GM23248 (cell line): ENCODE data around the gene TBL3. TPM values are rescaled to one million over a fixed set of nuclear protein-coding genes. Genes with fewer than 3 reads are reported as not detected.

Source experiments
- DNase-seq: peaks from one replicate; pipeline ENCODE4 v3.0.0-alpha.2; 2015
- H2AFZ ChIP-seq: fragments of 200-600 bp; sonication (generic); 2 replicates; pipeline ENCODE4 v1.6.1; 2016; ENCODE audit warnings: antibody characterized with exemption
- H3F3A ChIP-seq: fragments of 200-600 bp; sonication (generic); 2 replicates; pipeline ENCODE4 v1.6.1; 2016; ENCODE audit warnings: mild to moderate bottlenecking, antibody characterized with exemption, mixed run types; ENCODE audit not compliant: insufficient read depth
- H3K27ac ChIP-seq: fragments of 200-600 bp; sonication (generic); 2 replicates; pipeline ENCODE4 v1.5.1; 2016; ENCODE audit warnings: mild to moderate bottlenecking
- H3K27me3 ChIP-seq: fragments of 200-600 bp; sonication (generic); replicated peaks from 2 replicates; pipeline ENCODE4 v1.6.1; 2016; ENCODE audit warnings: mild to moderate bottlenecking; ENCODE audit not compliant: insufficient read depth
- H3K36me3 ChIP-seq: fragments of 200-600 bp; sonication (generic); 2 replicates; pipeline ENCODE4 v1.6.1; 2016; ENCODE audit warnings: low read depth, mild to moderate bottlenecking
- H3K4me1 ChIP-seq: fragments of 200-600 bp; sonication (generic); 2 replicates; pipeline ENCODE4 v1.6.1; 2016; ENCODE audit warnings: mild to moderate bottlenecking; ENCODE audit not compliant: insufficient read depth
- H3K4me2 ChIP-seq: fragments of 200-600 bp; sonication (generic); one replicate; pipeline ENCODE4 v1.6.1; 2016; ENCODE audit warnings: mild to moderate bottlenecking; ENCODE audit not compliant: unreplicated experiment
- H3K4me3 ChIP-seq: fragments of 200-600 bp; sonication (generic); 2 replicates; pipeline ENCODE4 v1.5.1; 2016; ENCODE audit warnings: mild to moderate bottlenecking
- H3K79me2 ChIP-seq: fragments of 200-600 bp; sonication (generic); 2 replicates; pipeline ENCODE4 v1.6.1; 2016; ENCODE audit warnings: mild to moderate bottlenecking; ENCODE audit not compliant: insufficient read depth
- H3K9ac ChIP-seq: fragments of 200-600 bp; sonication (generic); 2 replicates; pipeline ENCODE4 v1.6.1; 2016; ENCODE audit warnings: mild to moderate bottlenecking
- H3K9me2 ChIP-seq: fragments of 200-600 bp; sonication (generic); 2 replicates; pipeline ENCODE4 v1.6.1; 2016; ENCODE audit warnings: mixed run types, mild to moderate bottlenecking, moderate library complexity; ENCODE audit not compliant: insufficient read depth
- H3K9me3 ChIP-seq: fragments of 200-600 bp; sonication (generic); one replicate; pipeline ENCODE4 v1.6.1; 2017; ENCODE audit warnings: low read depth
- H4K20me1 ChIP-seq: fragments of 200-600 bp; sonication (generic); 2 replicates; pipeline ENCODE4 v1.6.0; 2016; ENCODE audit not compliant: insufficient read depth
- EZH2 ChIP-seq: fragments of 200-600 bp; sonication (generic); IDR thresholded peaks from 2 replicates; pipeline ENCODE4 v1.6.1; 2018; ENCODE audit warnings: antibody characterized with exemption, mild to moderate bottlenecking; ENCODE audit not compliant: insufficient read depth, poor library complexity, severe bottlenecking
- EZH2phosphoT487 ChIP-seq: fragments of 200-600 bp; sonication (generic); IDR thresholded peaks from 2 replicates; pipeline ENCODE4 v1.6.1; 2018; ENCODE audit warnings: antibody characterized with exemption, moderate library complexity, mild to moderate bottlenecking, low read depth; ENCODE audit not compliant: insufficient read depth
- WGBS, 2 experiments: methylation state at CpG; one replicate each; pipeline ENCODE4 v1.1.6; 2015 to 2017; ENCODE audit warnings: low lambda C conversion rate in 2 of 2, low coverage in 1 of 2; ENCODE audit errors: missing lambda C conversion rate in 2 of 2; 5-methylcytosine and 5-hydroxymethylcytosine counted together
- in situ Hi-C: fragments of 300-500 bp; cut with MboI; formaldehyde crosslinking; loops from 2 replicates; pipeline ENCODE4 v1.15.0; 2020
- polyA plus RNA-seq: library from polyadenylated mRNA; unstranded; fragments of >200 nt; fragmentation: Nextera tagmentation; extraction: Ambion mirVana; gene quantifications from 2 replicates; pipeline ENCODE4 v1.2.1, GENCODE V29; 2016
- total RNA-seq: library from RNA; depleted of rRNA; stranded (reverse); fragments of >200 nt; shearing (Covaris generic); gene quantifications from 2 replicates; pipeline ENCODE4 v1.2.3, GENCODE V29; 2014

TBL3 gene
- total and polyA plus RNA-seq, 2 experiments from 2014 or later = 43.7 to 46.8 TPM

GRCh38 chr16:2019921-2020831 is 48.3 kb downstream of the TBL3 start:
- H3K4me3 ChIP-seq = no peak overlapping the region
- in situ Hi-C loops = loop anchor here (10.0 kb wide), 1 partner anchor 125 kb away; the partner anchor contains the start of gene RAB26

DNA sequence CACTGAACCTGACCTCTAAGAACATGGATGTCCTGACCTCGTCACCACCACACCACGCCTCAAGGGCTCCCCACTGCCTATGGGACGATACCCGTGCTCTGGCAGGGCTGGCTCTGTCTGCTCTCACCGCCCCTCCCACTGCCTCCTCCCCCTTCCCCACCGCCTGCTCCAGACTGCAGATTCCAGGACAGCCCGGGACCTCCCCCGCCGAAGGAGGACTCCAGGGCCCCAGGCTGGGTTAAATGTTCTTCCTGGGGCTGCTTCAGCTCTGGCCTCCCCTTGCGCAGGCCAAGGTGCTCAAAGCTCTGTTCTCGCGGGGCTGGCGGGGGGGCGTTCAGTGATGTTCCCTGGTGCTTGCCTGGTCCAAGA is 50.9 kb downstream of the TBL3 start:
- DNase-seq = no peak
- TF ChIP-seq EZH2 (no peak), EZH2phosphoT487 (no peak)
- Histone ChIP-seq H3K9ac (peak overlapping the region; percentile 48), H3F3A (no peaks in the 10 kb centered on the region), H3K36me3 (no peaks in the 10 kb centered on the region), H3K27ac (no peak overlapping the region), H2AFZ (peak overlapping the region; percentile 83), H3K27me3 (no peaks in the 10 kb centered on the region; the same call in 1 of the 2 replicates), H3K4me2 (peak overlapping the region; percentile 73), H3K4me3 (peak overlapping the region; percentile 56), H3K79me2 (no peaks in the 10 kb centered on the region), H4K20me1 (no peaks in the 10 kb centered on the region), H3K9me2 (no peaks in the 10 kb centered on the region), H3K9me3 (no peaks in the 10 kb centered on the region), H3K4me1 (no peaks in the 10 kb centered on the region)
- in situ Hi-C loops = loop anchor here (10.0 kb wide), 1 partner anchor 122 kb away; the partner anchor contains the start of gene RAB26
- WGBS, 2 experiments = 2 to 4% methylated on average over 12 to 14 of the region's 14 CpGs

More at GRCh38 chr16:2019921-2020831, 48.3 kb downstream of the TBL3 start:
- H3K4me2 ChIP-seq = peak overlapping the region; percentile 42
- H4K20me1 ChIP-seq = no peaks in the 10 kb centered on the region
- H3K9me2 ChIP-seq = no peaks in the 10 kb centered on the region
- WGBS, 2 experiments = 4 to 10% methylated on average over 66 to 72 of the region's 96 CpGs
- no peaks in the 10 kb centered on the region for H3K4me1 ChIP-seq
- no peaks in the 10 kb centered on the region for H3K79me2 ChIP-seq
- DNase-seq = peak; percentile 38
- H3F3A ChIP-seq = no peaks in the 10 kb centered on the region
- H3K36me3 ChIP-seq = no peaks in the 10 kb centered on the region
- no peaks in the 10 kb centered on the region; the same call in 1 of the 2 replicates for H3K27me3 ChIP-seq
- H3K9me3 ChIP-seq = no peaks in the 10 kb centered on the region
- H3K27ac ChIP-seq = no peak overlapping the region
- no peak overlapping the region for H2AFZ ChIP-seq
- no peak overlapping the region for H3K9ac ChIP-seq
- TF ChIP-seq EZH2 = no peak
- no peak for TF ChIP-seq EZH2phosphoT487

GRCh38 chr16:2023092-2024031 is 51.5 kb downstream of the TBL3 start:
- in situ Hi-C loops = loop anchor here (10.0 kb wide), 1 partner anchor 121 kb away; the partner anchor contains the start of gene RAB26
- no peak for TF ChIP-seq EZH2phosphoT487
- TF ChIP-seq EZH2 = no peak
- H4K20me1 ChIP-seq = no peaks in the 10 kb centered on the region

GRCh38 chr16:2024032-2024420 is 52.2 kb downstream of the TBL3 start:
- no peak for TF ChIP-seq EZH2phosphoT487
- TF ChIP-seq EZH2 = no peak
- Histone ChIP-seq H3K27me3 (no peaks in the 10 kb centered on the region; the same call in 1 of the 2 replicates), H3F3A (no peaks in the 10 kb centered on the region), H3K4me3 (no peak overlapping the region), H4K20me1 (no peaks in the 10 kb centered on the region), H3K36me3 (no peaks in the 10 kb centered on the region), H3K9me3 (no peaks in the 10 kb centered on the region), H3K9ac (no peak overlapping the region), H3K27ac (no peak overlapping the region), H2AFZ (no peak overlapping the region), H3K79me2 (no peaks in the 10 kb centered on the region), H3K4me2 (no peak overlapping the region), H3K4me1 (no peaks in the 10 kb centered on the region), H3K9me2 (no peaks in the 10 kb centered on the region)
- DNase-seq = no peak
- in situ Hi-C loops = loop anchor here (10.0 kb wide), 1 partner anchor 121 kb away; the partner anchor contains the start of gene RAB26
- WGBS, 2 experiments = 94 to 99% methylated on average over 12 of the region's 12 CpGs

More at GRCh38 chr16:2023092-2024031, 51.5 kb downstream of the TBL3 start:
- peak overlapping the region; percentile 73 for H3K4me2 ChIP-seq
- H3K27me3 ChIP-seq = no peaks in the 10 kb centered on the region; the same call in 1 of the 2 replicates
- WGBS, 2 experiments = 14 to 15% methylated on average over 47 to 51 of the region's 53 CpGs
- H3K79me2 ChIP-seq = no peaks in the 10 kb centered on the region
- H3F3A ChIP-seq = no peaks in the 10 kb centered on the region
- H3K4me1 ChIP-seq = no peaks in the 10 kb centered on the region
- peak overlapping the region; percentile 48 for H3K9ac ChIP-seq
- peak overlapping the region; percentile 83 for H2AFZ ChIP-seq
- H3K9me2 ChIP-seq = no peaks in the 10 kb centered on the region
- H3K36me3 ChIP-seq = no peaks in the 10 kb centered on the region
- DNase-seq = peak; percentile 92
- no peaks in the 10 kb centered on the region for H3K9me3 ChIP-seq
- peak overlapping the region; percentile 56 for H3K4me3 ChIP-seq
- no peak overlapping the region for H3K27ac ChIP-seq
